Breast epithelium (tissue), 3 donors: ENCODE data around the gene TRERF1.
"Not testable (repeated sequence)": the region's sequence is repeated elsewhere in the genome, so short reads cannot be mapped to it uniquely, and the experiment has no call there.

ENCODE experiments used
- CTCF ChIP-seq, 3 donors: fragments of 450-650 bp; IDR thresholded peaks; one replicate each; pipeline ENCODE4 v1.5.1; 2016 to 2017; ENCODE audit warnings: antibody characterized with exemption in 3 of 3, mild to moderate bottlenecking in 3 of 3, moderate library complexity in 3 of 3
- POLR2AphosphoS5 ChIP-seq, 3 donors: sonication (generic); formaldehyde crosslinking; IDR thresholded peaks; one replicate each; pipeline ENCODE4 v1.6.1; 2017; ENCODE audit warnings: antibody characterized with exemption in 3 of 3

GRCh38 chr6:42466470-42466869 is 14.7 kb upstream of the TRERF1 start:
- TF ChIP-seq CTCF, POLR2AphosphoS5 (IDR thresholded peaks at IDR 0.05): not testable (repeated sequence)
